Endothelial cell of hepatic sinusoid (primary cell): Measurements from ENCODE around the gene RPP25L.

ENCODE experiments used
- in situ Hi-C: cut with HindIII; loops from 2 replicates; pipeline ENCODE4 v1.10.0; 2017; ENCODE audit warnings: low sequenced_read_pairs

The RPP25L gene

DNA sequence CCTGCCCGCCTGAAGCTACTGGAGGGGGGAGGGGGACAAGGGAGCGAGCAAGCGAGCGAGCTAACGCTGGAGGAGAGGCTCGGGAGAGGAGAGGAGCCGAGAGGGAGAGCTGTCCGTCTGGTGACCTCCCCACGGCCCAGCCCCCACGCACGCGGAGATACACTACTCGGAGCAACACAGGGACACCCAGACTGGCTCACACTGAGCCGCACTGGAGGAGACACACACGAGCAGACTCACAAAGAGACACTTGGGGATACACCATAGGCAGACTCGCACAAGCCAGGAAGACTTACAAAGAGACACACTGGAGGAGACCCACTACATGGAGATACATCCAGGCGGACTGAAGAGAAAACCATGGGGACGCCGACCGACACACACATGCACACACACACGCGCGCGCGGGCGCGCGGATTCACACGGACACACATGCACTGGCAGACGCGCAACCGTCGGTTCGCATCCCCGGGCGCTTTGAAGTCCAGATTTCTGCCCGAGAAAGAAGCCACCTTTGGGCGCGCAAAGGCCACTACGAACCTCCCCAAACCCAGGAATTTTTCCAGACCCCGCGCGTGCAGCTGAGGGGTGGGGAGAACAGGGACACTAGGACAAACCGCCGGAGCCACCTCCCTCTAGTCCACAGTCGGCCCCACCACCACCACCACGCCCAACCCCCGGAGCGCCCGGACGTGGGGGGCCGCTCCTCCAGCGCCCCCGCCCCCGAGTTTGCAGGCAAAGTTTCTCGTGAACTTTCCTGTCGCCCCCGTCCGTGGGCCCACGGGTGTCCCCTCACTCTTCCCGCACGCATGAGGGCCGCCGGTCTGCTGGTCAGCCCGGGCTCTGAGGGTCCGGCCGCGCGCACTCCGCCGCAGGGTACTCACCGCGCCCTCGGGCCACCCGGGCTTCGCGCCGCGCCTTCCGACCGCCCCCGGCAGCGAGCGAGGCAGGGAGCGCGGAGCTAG is 22.9 kb downstream of the RPP25L start:
- in situ Hi-C loops, result no loop called here

GRCh38 chr9:34587271-34587670 is 24.6 kb downstream of the RPP25L start:
- in situ Hi-C loops, result no loop called here

DNA sequence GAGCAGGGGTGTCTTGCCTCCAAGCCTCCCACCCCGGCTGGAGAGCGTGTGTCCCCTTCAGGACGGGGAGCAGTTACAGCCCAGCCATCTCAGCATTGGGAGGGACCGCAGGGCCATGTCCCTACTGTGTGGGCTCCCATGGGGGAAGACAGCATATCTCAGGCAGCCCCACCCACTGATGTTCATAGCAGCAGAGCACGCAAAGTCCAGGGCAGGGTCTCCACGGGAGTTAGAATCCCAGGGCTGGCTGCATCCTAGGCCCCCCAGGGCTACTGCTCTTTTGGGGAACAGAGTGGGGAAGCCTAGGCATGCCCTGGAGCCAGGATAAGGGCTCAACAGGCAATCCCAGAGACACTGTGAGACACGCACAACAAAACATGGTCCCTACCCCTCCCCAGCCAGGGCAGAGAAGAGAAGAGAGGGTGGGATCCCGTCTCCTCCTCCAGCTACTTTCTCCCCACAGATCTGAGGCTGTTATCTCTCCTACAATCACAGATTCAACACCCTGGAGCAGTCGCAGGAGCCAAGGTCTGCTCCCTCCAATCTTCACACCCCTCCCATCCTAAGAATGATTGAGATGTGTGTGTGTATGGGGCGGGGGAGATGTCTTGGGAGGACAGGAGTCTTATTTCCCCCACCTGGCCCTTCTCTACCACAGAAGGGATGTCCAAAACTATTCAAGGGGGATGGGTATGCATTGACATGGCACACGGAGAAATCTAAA is 25.8 kb downstream of the RPP25L start:
- in situ Hi-C loops, result no loop called here

DNA sequence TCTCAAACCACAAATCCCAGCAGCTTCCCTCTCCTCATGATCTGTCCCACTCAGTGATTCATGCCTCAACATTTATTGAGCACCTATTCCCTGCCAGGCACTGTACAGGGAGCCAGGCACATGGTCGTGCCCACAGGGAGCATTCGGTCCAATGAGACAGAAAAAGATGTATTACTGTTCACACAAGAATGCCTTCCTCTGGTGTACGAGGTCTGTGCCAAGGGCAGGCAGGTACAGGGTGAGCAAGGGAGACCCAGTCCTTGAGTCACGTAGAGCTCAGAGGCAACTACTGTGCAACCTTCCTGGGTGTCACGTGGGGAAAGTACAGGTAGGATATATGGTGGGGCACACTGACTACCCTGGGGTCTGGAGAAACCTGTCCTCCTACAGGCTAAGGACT is 26.9 kb downstream of the RPP25L start:
- in situ Hi-C loops, result loop anchor here (5.0 kb wide), 1 partner anchor 73 kb away; no protein-coding TSS in a partner anchor

DNA sequence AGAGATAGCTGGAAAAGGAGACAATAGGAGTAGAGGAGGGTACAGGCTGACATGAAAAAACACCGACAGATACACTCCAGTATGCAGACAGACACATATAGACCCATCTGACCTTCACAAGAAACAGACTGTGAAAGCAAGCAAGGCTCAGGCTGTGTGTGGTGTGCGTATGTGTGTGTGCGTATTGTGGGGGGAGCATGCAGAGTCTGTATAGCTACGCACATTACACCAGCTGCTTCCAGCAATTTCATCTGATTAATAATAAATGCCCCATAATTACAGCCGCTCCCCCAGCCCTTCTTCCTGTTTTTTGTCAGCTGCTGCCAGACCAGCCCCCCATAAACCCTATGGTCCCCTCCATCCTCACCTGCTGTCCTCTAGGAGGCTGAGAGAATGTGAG is 29.1 kb downstream of the RPP25L start:
- in situ Hi-C loops, result loop anchor here (5.0 kb wide), 1 partner anchor 70 kb away; no protein-coding TSS in a partner anchor

DNA sequence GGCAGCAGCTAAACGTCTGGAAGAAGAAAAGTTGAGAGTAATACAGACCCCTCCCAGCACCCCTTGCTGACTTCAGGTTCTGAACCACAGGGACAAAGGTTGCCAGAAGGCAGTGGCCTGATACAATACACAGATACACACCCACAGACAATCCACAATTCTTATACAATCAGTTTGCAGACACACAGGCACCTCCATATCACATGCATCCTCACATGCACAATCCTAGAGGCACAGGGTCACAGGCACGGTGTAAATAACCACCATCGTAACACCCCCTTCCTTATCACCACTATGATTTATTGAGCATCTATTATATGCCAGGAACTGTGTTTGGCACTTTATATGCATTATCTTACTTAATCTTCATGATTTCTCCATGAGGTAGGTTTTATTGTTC is 30.6 kb downstream of the RPP25L start:
- in situ Hi-C loops, result loop anchor here (5.0 kb wide), 1 partner anchor 69 kb away; no protein-coding TSS in a partner anchor

- in situ Hi-C loops, result loop anchor here (5.0 kb wide), 1 partner anchor 68 kb away; no protein-coding TSS in a partner anchor
Observed at GRCh38 chr9:34580358-34580757, 31.5 kb downstream of the RPP25L start.

- in situ Hi-C loops, result loop anchor here (5.0 to 10.0 kb wide), 2 partner anchors 67 to 315 kb away; no protein-coding TSS in a partner anchor
Observed at GRCh38 chr9:34579808-34580163, 32.1 kb downstream of the RPP25L start.

GRCh38 chr9:34579104-34579807 is 32.6 kb downstream of the RPP25L start:
- in situ Hi-C loops, result loop anchor here (10.0 kb wide), 1 partner anchor 314 kb away; no protein-coding TSS in a partner anchor

DNA sequence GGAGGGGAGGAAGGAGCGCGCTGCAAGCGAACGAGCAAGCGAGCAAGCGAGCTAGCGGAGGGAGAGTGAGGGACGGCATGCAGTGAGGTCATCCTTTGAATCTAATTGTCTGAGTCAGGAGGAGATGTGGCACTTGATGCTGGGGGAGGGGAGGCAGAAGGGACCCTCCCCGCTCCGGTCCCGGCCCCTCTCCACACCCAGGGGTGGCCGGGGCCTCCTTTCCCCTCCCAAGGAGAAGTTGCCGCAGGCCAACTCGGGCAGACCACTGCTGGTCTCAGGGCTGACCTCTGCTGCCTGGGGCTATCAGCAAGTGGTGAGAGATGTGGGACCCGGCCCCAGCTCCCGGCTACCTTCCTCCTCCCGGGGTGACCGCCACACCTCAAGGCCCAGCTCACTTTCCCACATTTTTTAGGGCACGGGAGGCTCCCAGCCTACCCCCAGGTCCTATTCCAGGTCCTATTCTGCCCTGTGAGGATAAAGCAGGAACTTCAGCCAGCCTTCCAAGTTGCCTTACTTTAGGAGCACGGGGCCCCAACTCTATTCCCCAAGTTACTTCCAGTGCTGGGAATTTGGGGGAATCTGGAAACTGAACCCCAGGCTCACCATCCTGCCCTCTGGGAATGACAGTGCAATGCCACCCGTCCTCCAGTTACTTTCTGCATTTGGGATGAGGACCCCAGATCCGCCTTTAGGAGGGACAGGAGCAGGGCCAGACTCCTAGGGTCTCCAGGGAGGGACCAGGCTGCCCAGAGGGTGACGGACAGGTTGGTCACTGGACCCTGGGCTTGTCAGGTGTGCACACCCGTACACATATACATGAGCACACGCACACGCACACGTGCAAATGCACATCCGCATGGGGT is 33.4 kb downstream of the RPP25L start:
- in situ Hi-C loops, result loop anchor here (10.0 kb wide), 1 partner anchor 314 kb away; no protein-coding TSS in a partner anchor

DNA sequence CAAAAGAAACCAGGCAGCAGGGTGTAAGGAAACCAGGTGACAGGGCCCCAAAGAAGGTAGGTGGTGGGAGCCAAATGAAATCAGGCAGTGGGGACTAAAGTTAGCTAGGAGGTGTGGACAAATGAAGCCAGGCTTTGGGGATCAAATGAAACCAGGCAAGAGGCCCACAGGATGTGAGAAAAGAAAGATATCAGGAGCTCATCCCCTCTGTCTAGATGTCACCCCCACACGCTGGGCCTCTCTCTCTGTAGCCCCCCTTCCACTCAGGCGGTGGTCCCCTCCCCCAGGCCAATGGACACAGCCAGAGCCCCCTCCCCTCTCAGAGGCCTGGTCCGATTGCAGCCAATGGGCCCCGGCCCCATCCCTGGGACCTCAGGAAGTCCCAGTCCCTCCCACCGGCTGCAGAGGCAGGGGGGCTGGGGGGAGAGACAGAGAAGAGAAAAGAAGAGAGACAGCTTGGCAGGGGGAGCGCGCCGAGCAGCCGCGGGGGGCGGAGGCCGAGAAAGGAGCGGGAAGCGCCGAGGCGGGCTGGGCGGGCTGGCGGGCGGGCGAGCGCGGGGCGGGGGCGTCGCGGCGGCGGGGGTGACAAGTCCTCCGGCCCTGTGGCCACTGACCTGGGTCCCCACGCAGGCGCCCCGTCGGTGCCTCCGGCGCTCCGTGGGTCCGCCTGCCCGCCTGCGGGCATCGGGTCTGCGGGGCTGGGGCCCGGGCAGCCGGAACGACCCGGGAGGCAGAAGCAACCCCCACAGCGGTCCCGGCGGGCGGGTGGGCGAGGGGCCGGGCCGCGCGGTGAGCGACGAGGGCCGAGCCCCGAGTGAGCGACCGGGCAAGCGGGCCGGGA is 34.3 kb downstream of the RPP25L start:
- in situ Hi-C loops, result loop anchor here (10.0 kb wide), 1 partner anchor 313 kb away; no protein-coding TSS in a partner anchor

- in situ Hi-C loops, result loop anchor here (10.0 kb wide), 1 partner anchor 312 kb away; no protein-coding TSS in a partner anchor
Observed at GRCh38 chr9:34576597-34577399, 35.1 kb downstream of the RPP25L start.

DNA sequence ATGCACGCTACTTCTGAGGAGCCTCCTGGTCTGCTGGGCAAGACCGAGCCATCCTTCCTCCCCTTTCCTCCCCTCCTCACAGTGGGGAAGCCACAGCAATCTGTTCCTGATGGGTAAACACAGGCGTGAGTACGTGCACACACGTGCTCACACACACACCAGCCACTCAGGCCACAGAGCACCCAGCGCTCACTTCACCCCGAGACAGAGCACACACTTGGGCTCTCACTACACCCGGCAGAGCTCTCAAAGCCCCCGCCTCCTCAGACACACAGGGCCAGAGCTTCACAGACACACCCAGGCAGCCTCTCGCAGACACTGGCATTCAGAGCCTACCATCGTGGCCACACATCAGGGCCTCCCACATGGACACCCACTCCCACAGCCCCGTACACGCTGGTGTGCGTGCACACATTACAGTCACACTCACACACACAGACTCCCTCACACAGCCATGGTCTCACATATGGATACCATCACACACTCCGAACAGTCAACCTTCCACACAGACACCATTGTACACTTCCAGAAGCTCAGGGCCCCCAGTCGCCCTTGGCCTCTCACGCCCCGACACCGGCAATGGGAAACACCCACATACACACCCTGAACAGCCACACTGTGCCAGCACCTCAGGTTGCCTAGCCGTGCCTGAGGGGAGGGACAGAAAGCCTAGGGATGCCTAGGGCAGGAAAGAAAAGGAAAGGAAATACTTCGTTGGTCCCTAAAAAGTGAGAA is 35.9 kb downstream of the RPP25L start:
- in situ Hi-C loops, result loop anchor here (10.0 kb wide), 1 partner anchor 311 kb away; no protein-coding TSS in a partner anchor

- in situ Hi-C loops, result loop anchor here (10.0 kb wide), 1 partner anchor 310 kb away; no protein-coding TSS in a partner anchor
Observed at GRCh38 chr9:34575241-34575640, 36.7 kb downstream of the RPP25L start.

DNA sequence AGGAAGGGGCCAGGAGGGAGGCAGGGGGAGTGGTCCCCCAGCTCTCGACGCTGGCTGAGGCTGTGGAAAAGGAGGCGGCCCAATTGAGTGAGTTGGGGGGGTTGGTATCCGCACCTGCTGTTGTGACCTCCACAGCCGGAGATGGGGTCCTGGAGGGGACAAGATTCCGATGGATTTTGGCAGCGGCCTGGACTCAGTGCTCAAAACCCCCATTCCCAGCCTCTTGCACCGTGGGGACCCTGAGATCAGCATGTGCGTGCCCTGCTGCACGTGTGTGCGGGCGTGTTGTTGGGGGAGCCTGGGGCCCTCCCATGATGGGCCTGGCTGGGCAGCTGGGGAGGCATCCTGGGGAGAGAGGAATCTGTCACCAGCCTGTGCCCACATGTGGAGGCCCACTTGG is 37.3 kb downstream of the RPP25L start:
- in situ Hi-C loops, result loop anchor here (10.0 kb wide), 1 partner anchor 310 kb away; no protein-coding TSS in a partner anchor

DNA sequence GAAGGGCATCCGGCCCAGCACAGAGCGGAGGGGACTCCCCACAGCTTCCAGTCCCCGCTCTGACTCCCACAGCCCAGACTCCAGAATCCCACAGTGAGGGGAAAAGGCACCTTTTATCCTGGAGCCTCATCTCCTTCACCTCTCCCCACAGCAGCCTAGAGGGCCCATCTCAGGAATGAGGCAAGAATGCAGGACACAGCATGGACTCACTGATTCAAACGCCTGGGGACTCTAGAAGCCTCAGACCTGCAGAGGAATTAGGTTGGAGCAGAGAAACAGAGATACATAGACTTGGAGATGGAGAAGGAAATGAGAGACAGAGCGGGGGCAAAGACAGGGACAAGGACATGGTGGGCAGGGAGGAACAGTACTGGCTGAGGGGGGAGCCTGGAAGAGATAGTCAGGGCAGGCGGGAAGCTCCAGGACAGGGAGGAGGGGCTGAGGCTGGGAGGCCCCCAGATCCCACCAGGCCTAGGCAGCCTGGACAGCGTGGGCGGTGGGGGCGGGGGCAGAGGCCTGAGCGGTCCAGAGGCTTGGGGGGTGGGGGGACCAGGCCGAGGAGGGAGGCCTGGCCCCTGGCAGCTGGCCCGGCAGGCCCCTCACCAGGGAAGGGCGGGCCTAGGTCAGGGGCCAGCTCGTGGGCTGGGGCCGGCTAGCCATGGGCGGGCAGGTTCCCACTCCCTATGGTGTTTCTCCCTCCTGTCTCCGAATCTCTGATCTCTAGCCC is 38.1 kb downstream of the RPP25L start:
- in situ Hi-C loops, result loop anchor here (10.0 kb wide), 1 partner anchor 309 kb away; no protein-coding TSS in a partner anchor
